Raji (cell line): Measurements from ENCODE around the gene ZNF646.

ENCODE experiments used
- POLR2A ChIP-seq: IDR thresholded peaks from 2 replicates; pipeline ENCODE4 v1.6.1; 2011; ENCODE audit warnings: low read depth, low read length, control low read depth; ENCODE audit not compliant: insufficient read depth

The ZNF646 gene

DNA sequence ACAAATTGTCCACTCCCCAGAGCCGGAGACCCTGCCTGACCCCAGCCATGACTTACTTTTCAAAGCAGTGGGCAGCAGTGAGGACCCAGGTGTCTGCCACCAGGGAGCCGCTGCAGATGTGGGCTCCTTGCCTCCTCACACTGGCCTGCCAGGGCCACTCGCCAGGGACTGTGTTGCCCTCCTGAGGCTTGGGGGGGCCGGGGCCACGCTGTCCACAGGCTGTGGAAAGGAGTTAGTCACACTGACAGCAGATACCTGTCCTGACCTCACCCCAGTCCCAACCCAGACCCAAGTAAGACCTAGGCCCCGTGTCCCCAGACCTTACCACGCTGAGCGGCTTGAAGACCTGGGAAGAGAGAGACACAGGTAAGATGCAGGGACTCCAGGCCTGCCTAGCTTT lies 13.3 kb downstream of the ZNF646 start:
- TF ChIP-seq POLR2A, result no peak

DNA sequence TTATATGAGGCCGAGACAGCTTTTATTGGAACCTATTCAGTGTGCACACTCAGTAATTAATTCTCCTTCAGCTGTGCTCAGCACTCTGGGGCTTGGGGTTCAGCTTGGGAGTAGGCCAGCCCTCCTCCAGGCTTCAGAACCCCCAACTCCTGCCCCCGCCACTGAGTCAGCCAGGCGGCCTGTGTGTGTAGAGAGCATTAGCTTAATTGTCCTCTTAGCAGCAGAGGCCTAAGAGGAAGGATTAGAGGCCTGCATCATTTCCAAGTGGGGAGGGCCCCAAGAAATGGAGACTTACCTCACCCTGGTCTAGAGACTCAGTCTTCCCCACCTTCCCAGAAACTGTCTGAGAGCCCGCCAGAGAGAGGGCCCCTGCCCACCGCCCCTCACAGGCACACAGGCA lies 13.7 kb downstream of the ZNF646 start:
- TF ChIP-seq POLR2A, result no peak

DNA sequence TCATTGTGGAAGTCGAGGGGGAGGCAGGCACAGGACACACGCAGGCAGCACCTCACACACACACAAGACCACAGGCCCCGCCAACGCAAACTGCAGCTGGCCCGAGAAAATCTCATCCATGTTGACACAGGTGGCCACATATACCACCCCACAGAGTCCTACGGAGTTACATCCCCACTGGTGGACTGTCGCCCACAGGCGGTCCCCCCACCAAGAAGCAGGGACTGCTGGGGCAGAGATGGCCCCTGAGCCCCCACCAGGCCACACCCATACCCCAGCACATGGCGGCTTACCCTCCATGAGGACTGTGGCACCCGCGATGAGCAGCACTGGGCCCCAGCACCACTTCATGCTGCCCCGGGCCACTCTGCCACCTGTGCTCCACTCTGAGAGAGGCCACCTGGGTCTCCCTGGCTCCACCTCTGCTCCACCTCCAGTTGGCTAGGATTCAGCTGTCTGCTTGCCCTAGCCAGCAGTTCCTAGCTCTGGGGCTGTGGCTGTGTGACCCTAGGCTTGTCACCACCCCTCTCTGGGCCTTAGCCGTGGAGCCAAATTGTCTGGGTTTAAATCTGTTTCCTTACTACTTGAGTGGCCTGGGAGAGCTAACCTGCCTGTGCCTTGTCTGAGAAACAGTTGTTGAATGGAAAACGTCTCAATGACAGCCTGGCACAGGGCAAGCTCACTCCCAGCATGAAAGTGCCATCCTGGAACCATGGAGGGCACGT lies 14.4 kb downstream of the ZNF646 start, which contains the start of gene PRSS53:
TSS of gene PRSS53 (minus strand) at position 485 of the 725 bp plus-strand sequence. CDS start at position 351, 134 bp downstream.
- no peak for TF ChIP-seq POLR2A

DNA sequence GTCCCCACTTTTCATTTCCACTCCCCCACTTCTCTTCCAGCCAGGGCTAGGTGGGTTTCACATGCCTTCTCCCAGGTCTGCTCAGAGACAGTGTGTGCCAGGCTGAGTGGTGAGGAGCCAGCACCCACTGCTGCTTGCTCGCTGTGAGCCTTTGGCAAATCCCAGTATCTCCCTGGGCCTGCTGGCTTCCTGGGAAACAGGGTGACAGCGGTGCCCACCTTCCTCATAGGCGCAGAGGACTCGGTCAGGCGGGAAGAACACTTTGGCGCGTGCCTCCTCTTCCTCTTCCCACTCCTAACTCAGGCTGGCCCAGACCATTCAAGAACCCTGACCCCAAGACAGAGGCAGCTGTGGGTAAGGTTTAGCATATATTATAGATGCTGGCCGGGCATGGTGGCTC lies 15.0 kb downstream of the ZNF646 start:
- no peak for TF ChIP-seq POLR2A

- TF ChIP-seq POLR2A, result no peak
Observed at GRCh38 chr16:31090540-31090939, 16.3 kb downstream of the ZNF646 start.

- no peak for TF ChIP-seq POLR2A
Observed at GRCh38 chr16:31092330-31092729, 18.1 kb downstream of the ZNF646 start.

DNA sequence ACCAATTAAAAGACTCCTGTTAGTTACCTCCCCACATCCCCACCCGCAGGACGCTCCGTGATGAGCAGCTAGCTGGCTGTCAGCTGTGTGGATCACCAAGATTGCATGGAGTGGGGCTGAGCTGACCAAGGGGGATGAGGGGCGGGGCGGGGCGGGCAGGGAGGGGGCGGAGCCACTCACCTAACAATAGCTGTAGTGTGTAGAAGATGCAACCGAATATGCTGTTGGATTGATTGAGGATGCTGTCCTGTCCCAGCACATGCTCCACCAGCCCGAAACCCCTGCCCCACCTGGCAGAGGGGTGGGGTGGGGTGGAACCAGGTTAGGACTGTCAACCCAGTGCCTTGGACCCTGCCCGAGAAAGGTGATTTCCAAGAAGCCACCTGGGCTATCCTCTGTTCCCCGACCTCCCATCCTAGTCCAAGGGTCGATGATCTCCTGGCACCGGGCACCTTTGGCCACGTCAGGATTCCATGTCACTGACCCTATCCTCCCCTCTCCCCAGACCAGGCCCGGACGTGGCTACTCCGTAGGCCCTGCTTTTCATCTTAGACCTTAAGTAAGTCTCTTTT lies 19.0 kb downstream of the ZNF646 start:
- TF ChIP-seq POLR2A, result no peak

- TF ChIP-seq POLR2A, result no peak
Observed at GRCh38 chr16:31094088-31094423, 19.8 kb downstream of the ZNF646 start.

DNA sequence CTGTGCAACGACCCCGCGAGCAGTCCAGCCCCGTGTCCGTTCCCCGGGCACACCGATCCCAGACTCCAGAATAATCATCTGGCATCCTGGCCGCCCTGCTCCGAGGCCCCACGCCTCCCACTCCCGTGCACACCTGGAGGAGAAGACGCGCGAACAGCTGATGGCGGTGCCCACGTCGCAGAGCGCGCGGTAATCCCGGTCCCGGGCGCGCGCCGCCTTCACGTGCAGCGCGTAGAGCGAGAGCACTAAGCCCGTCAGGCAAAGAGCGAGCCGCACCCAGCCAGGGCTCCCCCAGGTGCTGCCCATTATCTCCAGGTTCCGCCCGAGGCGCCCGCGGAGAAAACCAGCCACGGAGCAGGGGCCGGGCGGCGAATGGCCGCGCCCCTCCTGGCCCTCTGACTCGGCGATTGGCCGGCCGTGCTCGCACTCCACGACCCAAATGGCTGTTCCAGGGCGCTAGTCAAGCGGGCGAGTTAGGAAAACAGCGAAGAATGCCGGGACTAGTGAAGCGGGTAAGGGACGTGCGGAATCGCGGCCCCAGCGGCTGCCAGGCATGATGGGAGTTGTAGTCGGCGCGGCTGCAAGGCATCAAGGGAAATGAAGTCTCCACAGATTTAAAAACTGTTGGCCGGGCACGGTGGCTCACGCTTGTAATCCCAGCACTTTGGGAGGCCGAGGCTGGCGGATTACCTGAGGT lies 20.4 kb downstream of the ZNF646 start, which contains the start of gene VKORC1:
TSS of gene VKORC1 (minus strand) at position 374 of the 697 bp plus-strand sequence. CDS start at position 306, 68 bp downstream.
- peak; percentile 67 for TF ChIP-seq POLR2A

- no peak for TF ChIP-seq POLR2A
Observed at GRCh38 chr16:31099860-31100638, 25.8 kb downstream of the ZNF646 start.

DNA sequence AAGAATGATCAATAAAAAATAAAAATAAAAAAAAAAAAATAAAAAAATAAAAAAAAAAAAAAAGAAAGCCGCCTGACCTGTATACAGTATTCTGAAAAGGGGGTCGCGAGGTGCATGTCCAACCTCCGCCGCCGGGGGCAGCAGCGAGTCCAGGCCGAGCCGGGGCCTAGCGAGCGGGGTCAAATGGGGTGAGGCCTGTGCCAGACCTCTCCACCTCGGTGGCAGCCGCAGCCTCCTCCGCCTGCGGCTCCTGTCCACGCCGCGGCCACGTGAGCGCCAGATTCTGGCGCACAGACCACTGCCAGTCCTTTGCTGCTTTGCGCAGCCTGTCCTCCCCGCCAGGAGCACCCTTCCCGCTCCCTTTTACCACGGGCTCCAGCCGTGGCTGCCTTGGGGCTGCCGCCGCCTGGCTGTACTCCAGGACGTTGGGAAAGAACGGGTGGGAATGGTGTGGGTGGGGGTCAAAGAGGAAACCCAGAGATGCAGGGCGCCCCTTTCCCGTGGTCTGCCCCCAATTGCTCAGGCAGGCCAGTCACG lies 31.5 kb downstream of the ZNF646 start:
- TF ChIP-seq POLR2A, result peak; percentile 57

GRCh38 chr16:31106509-31107464 lies 32.6 kb downstream of the ZNF646 start:
- no peak for TF ChIP-seq POLR2A

DNA sequence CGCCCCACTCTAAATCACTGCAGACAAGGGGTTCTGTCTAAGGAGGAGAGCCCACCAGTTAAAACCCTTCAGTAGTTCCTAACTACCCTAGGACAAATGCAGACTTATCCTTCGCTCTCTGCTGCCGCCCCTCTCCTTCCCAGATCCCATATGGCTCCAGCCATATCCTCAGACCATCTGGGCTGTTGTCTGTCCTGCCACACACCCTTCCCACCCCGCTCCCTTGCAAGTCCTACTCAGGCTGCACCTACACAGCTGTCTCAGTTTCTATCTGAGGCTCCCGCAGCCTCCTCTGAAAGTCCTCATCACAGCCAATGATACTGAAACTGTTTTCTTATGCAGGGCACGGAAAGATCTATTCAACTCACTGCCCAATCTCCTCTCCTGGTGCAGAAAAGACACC lies 33.2 kb downstream of the ZNF646 start:
- TF ChIP-seq POLR2A, result no peak
